GM12878 (cell line): ENCODE results near the gene KCNQ1. TPM values are rescaled to one million over a fixed set of nuclear protein-coding genes. Genes with fewer than 3 reads are reported as not detected.

Experiments
- ATAC-seq: fragments of 200-7000 bp; cut with Tn5 transposase; 3 replicates; pipeline ENCODE4 v1.9.1; 2020; ENCODE audit warnings: mild to moderate bottlenecking, moderate library complexity
- BruUV-seq: library from RNA; stranded (reverse); fragments of 400-500 nt; replicated peaks from 2 replicates; lab custom pipeline; 2021; lab: Mats Ljungman, UMichigan
- CTCF ChIA-PET: fragments of 300-600 bp; sonication (Branson Sonifier 250); formaldehyde crosslinking; extraction: SDS; loops from one replicate; lab custom pipeline; 2021; ENCODE audit warnings: inconsistent platforms; lab: Yijun Ruan, JAX
- POLR2A ChIA-PET: fragments of 350-600 bp; formaldehyde crosslinking; extraction: SDS; loops from one replicate; lab custom pipeline; 2021; ENCODE audit warnings: inconsistent platforms; lab: Charles Lee
- RAD21 ChIA-PET: fragments of 300-600 bp; sonication (Branson Sonifier 250); formaldehyde crosslinking; loops from one replicate; lab custom pipeline; 2023; ENCODE audit warnings: antibody characterized with exemption; ENCODE audit not compliant: unreplicated experiment; lab: Charles Lee
- SMC1A ChIA-PET: fragments of 300-600 bp; sonication (Branson Sonifier 250); formaldehyde crosslinking; loops from one replicate; lab custom pipeline; 2023; ENCODE audit not compliant: unreplicated experiment, uncharacterized antibody; lab: Charles Lee
- DNase-seq: peaks from one replicate; pipeline ENCODE4 v3.0.0-alpha.2; 2011; ENCODE audit warnings: low read depth, low spot score
- FAIRE-seq: peaks from 3 replicates; lab custom pipeline; 2011; peaks lifted over from hg19 to GRCh38; lab: Jason Lieb, UNC
- H2AFZ ChIP-seq: 2 replicates; pipeline ENCODE4 v1.6.0; 2011; ENCODE audit warnings: low read depth, low read length, control low read depth; ENCODE audit not compliant: control insufficient read depth
- H3K27ac ChIP-seq: 2 replicates; pipeline ENCODE4 v1.5.1; 2011; ENCODE audit warnings: control low read depth; ENCODE audit not compliant: control insufficient read depth, insufficient read depth
- H3K27me3 ChIP-seq, 2 experiments: replicated peaks in 1 of 2; 2 replicates each; pipeline versions ENCODE4 v1.6.0 to v1.6.1; 2011; ENCODE audit warnings: low read length in 1 of 2; ENCODE audit not compliant: control insufficient read depth in 2 of 2, insufficient read depth in 2 of 2
- H3K36me3 ChIP-seq, 2 experiments: 2 replicates each; pipeline ENCODE4 v1.5.1; 2011; ENCODE audit warnings: low read length in 1 of 2; ENCODE audit not compliant: control insufficient read depth in 2 of 2, insufficient read depth in 2 of 2
- H3K4me1 ChIP-seq: 2 replicates; pipeline ENCODE4 v1.6.1; 2011; ENCODE audit warnings: mild to moderate bottlenecking, low read length, moderate library complexity, mixed read lengths; ENCODE audit not compliant: control insufficient read depth, insufficient read depth
- H3K4me2 ChIP-seq: 2 replicates; pipeline ENCODE4 v1.6.0; 2011; ENCODE audit warnings: control low read depth; ENCODE audit not compliant: control insufficient read depth, insufficient read depth
- H3K4me3 ChIP-seq: fragments of 200-600 bp; sonication (generic); 2 replicates; pipeline ENCODE4 v1.5.1; 2016
- H3K79me2 ChIP-seq: 2 replicates; pipeline ENCODE4 v1.6.0; 2011; ENCODE audit warnings: low read length; ENCODE audit not compliant: control insufficient read depth, insufficient read depth
- H3K9ac ChIP-seq: 2 replicates; pipeline ENCODE4 v1.8.0; 2011; ENCODE audit warnings: low read length, control low read depth, mixed read lengths; ENCODE audit not compliant: control insufficient read depth, insufficient read depth
- H3K9me3 ChIP-seq: replicated peaks from 3 replicates; pipeline ENCODE4 v1.5.1; 2011; ENCODE audit warnings: mild to moderate bottlenecking, low read length; ENCODE audit not compliant: control insufficient read depth, insufficient read depth
- H4K20me1 ChIP-seq: 2 replicates; pipeline ENCODE4 v1.6.0; 2011; ENCODE audit not compliant: control insufficient read depth, insufficient read depth
- CEBPB ChIP-seq, 2 experiments: fragments of 150-350 bp in 1 of 2; IDR thresholded peaks; 2 replicates each; pipeline ENCODE4 v1.6.1; 2012 to 2014; ENCODE audit warnings: low read depth in 2 of 2, low read length in 2 of 2, borderline replicate concordance in 1 of 2, inconsistent platforms in 1 of 2
- EZH2 ChIP-seq: IDR thresholded peaks from 2 replicates; pipeline ENCODE4 v1.6.1; 2012; ENCODE audit warnings: low read depth, mild to moderate bottlenecking, control low read depth, inconsistent platforms, low read length, borderline replicate concordance; ENCODE audit not compliant: control insufficient read depth
- HDAC2 ChIP-seq: fragments of 200-600 bp; sonication (generic); IDR thresholded peaks from 2 replicates; pipeline ENCODE4 v1.6.1; 2017
- MEF2B ChIP-seq: fragments of 450-650 bp; IDR thresholded peaks from 2 replicates; pipeline ENCODE4 v1.6.1; 2018; ENCODE audit warnings: mild to moderate bottlenecking, moderate library complexity; ENCODE audit not compliant: partially characterized antibody, poor library complexity, severe bottlenecking
- ZZZ3 ChIP-seq: IDR thresholded peaks from 2 replicates; pipeline ENCODE4 v1.6.1; 2011; ENCODE audit warnings: low read depth; ENCODE audit not compliant: control insufficient read depth, insufficient read length
- WGBS: methylation state at CpG from one replicate; pipeline ENCODE4 v1.1.6; 2016; ENCODE audit warnings: low lambda C conversion rate; ENCODE audit not compliant: insufficient replicate concordance, insufficient coverage; ENCODE audit errors: missing lambda C conversion rate; 5-methylcytosine and 5-hydroxymethylcytosine counted together
- in situ Hi-C: fragments of 300-500 bp; cut with MboI; formaldehyde crosslinking; loops from 9 replicates; pipeline ENCODE4 v1.14.3; 2018; ENCODE audit warnings: mixed read lengths
- intact Hi-C: fragments of 100-400 bp; cut with micrococcal nuclease; formaldehyde crosslinking; loops from one replicate; pipeline ENCODE4 v1.14.2; 2022; ENCODE audit not compliant: unreplicated experiment
- polyA plus RNA-seq, 11 experiments: library from polyadenylated mRNA; depleted of rRNA in 4 of 11; unstranded in 6 of 11; stranded (reverse) in 5 of 11; fragments of >200 nt; fragmentation: Nextera tagmentation in 4 of 11; fragmentation: Illumina TruSeq in 1 of 11; extraction: Ambion mirVana in 4 of 11; extraction: Trizol in 1 of 11; gene quantifications; 1 replicate in 1 of 11; 2 replicates in 10 of 11; pipeline versions ENCODE4 v1.2.1 to v1.2.3, GENCODE V29; 2011 to 2016; ENCODE audit warnings: inconsistent platforms in 2 of 11, missing spikeins in 2 of 11, low read depth in 1 of 11
- total RNA-seq, 4 experiments: library from RNA; depleted of rRNA in 3 of 4; stranded (reverse); fragments of >200 nt in 3 of 4; fragmentation: Illumina TruSeq in 1 of 4; extraction: Trizol in 1 of 4; gene quantifications; 2 replicates each; pipeline versions ENCODE4 v1.2.1 to v1.2.3, GENCODE V29; 2013 to 2021

Gene KCNQ1
- total and polyA plus RNA-seq, 10 of the 15 experiments (the other 5 are each of a cell fraction or from before 2014, with no cell fraction given), result 0.03 to 0.15 (median 0.12) TPM; not detected in 7

DNA sequence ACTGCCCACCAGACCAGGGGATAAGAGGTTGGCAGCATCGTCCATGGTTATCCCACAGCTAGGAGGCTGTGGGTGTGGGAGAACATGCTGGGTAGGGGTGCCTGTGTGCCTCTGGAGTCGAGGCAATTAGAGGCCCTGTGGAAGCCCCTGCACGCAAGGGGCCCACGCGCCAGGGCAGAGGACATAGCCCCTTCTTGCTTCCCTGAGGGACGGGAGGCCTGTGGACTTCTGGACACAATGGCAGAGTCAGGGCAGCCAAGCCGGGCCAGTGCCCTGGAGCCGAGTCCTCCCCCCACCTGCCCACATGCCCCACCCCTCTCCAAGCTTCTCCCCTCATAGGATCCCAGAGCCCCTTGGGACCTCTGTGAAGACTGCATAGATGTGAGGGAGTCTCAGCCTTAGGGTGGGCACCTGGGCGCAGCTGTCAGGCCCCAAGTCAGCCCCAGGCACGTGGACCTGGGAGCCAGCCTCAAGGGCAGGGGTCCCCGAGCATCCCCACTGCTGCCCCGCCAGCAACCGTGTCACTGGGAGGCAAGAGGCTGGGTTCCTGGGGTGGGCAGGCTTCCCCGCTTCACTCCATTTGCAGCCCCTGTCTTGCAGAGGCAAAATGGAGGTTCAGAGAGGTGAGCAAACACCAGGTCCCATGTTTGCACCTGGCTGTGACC is 388.4 kb downstream of the KCNQ1 start:
- H3K4me3 ChIP-seq, result no peak overlapping the region
- FAIRE-seq (no peak), DNase-seq (no peak), ATAC-seq (no peak)
- H3K9ac ChIP-seq, result no peak overlapping the region
- H3K27ac ChIP-seq, result no peak overlapping the region
- no peak overlapping the region for H3K4me2 ChIP-seq
- no peak for TF ChIP-seq MEF2B
- TF ChIP-seq EZH2, result no peak
- TF ChIP-seq ZZZ3, result no peak
- ChIA-PET RAD21 (no interaction called here), CTCF (no interaction called here), SMC1A (no interaction called here), POLR2A (no interaction called here)
- intact Hi-C loops (no loop called here), in situ Hi-C loops (no loop called here)
- no TSS peak for BruUV-seq
- H3K27me3 ChIP-seq, result no peaks in the 10 kb centered on the region; a peak in 1 of 4 replicates
- no peaks in the 10 kb centered on the region for H3K4me1 ChIP-seq
- no peaks in the 10 kb centered on the region for H4K20me1 ChIP-seq
- H3K9me3 ChIP-seq, result no peaks in the 10 kb centered on the region; the same call in 2 of the 3 replicates
- no peaks in the 10 kb centered on the region for H3K36me3 ChIP-seq
- WGBS, result 37% methylated on average over 14 of the region's 14 CpGs
- H2AFZ ChIP-seq, result no peak overlapping the region
- H3K79me2 ChIP-seq, result no peaks in the 10 kb centered on the region

DNA sequence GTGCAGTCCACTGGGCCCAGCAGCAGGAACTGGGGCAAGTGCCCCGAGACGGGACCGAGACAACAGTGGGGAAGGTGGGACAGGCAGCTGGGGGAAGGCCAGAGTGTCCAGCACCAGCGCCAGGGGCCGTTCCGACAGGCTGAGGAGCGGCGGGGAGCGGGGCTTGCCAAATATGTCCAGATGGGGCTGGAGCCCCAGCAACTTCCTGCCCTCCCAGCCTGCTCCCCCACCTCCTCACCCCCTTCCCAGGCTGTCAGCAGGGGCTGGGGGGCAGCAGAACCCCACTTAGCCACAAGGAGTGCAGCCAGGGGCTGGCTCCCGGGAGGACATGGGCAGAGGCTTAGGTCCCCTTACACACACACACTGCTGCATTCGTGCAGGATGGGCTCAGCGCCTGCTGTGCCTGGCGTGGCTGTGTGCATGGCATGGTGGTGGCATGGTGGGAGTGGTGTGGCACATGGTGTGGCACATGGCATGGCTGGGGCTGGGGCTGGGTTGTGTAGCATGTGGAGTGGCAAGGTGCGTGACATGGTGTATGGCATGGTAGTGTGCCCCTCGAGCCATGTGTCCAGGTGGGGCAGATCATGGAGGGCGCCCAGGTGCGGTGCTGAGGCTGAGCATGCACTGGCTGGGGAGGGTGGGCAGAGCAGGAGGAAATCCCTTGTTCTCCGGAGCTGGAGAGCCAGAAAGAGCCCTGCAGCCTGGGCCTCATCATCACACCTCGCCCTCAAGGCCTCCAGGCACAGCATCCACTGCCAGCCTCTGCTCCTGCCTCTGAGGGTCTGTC is 389.1 kb downstream of the KCNQ1 start:
- BruUV-seq, result no TSS peak
- H3K79me2 ChIP-seq, result no peaks in the 10 kb centered on the region
- H3K9me3 ChIP-seq, result no peaks in the 10 kb centered on the region
- SMC1A ChIA-PET, result no interaction called here
- H4K20me1 ChIP-seq, result no peaks in the 10 kb centered on the region
- TF ChIP-seq HDAC2, result no peak
- no peak for TF ChIP-seq CEBPB (IDR thresholded peaks at IDR 0.05; ENCODE audit: borderline replicate concordance in 1 of 2, low read depth in 2 of 2, low read length in 2 of 2)
- TF ChIP-seq, all 136 proteins: peak for 0
- ATAC-seq, result no peak
- no peak for DNase-seq
- WGBS, result 37% methylated on average over 16 of the region's 19 CpGs
- RAD21 ChIA-PET, result no interaction called here
- Histone ChIP-seq H3K27ac (no peak overlapping the region), H3K36me3 (no peaks in the 10 kb centered on the region), H3K9ac (no peak overlapping the region), H3K4me2 (no peak overlapping the region), H2AFZ (no peak overlapping the region), H3K4me1 (no peaks in the 10 kb centered on the region), H3K4me3 (no peak overlapping the region), H3K27me3 (no peaks in the 10 kb centered on the region; a peak in 1 of 4 replicates)
- CTCF ChIA-PET, result no interaction called here
- intact Hi-C loops, result no loop called here
- in situ Hi-C loops, result no loop called here
- FAIRE-seq, result no peak
- POLR2A ChIA-PET, result no interaction called here
